ENCODE data around the gene PRADC1.

PRADC1 gene

GRCh38 chr2:73252238-73253027 is 19.4 kb upstream of the PRADC1 start:
- Histone ChIP-seq H3K4me1 (ENCODE audit: control insufficient read depth, insufficient read depth, low read length) (no peaks in the 10 kb centered on the region), H3K27me3 (ENCODE audit: control insufficient read depth, insufficient read depth, low read length) (no peaks in the 10 kb centered on the region), H3K9me3 (ENCODE audit: control insufficient read depth, insufficient read depth, low read length) (no peaks in the 10 kb centered on the region), H3K27ac (ENCODE audit: low read length) (no peak overlapping the region), H3K36me3 (ENCODE audit: control insufficient read depth, insufficient read depth, low read length) (peaks cover 43% of the 10 kb centered on the region), H3K4me3 (ENCODE audit: low read length) (no peak overlapping the region)
- no peak for DNase-seq (ENCODE audit: low read depth, low spot score)
- no CpG with 5 or more reads among the region's 17 CpGs for WGBS (ENCODE audit: insufficient coverage, insufficient read length)

- Histone ChIP-seq H3K36me3 (ENCODE audit: control insufficient read depth, insufficient read depth, low read length) (peaks cover 54% of the 10 kb centered on the region), H3K4me3 (ENCODE audit: low read length) (no peak overlapping the region), H3K9me3 (ENCODE audit: control insufficient read depth, insufficient read depth, low read length) (no peaks in the 10 kb centered on the region), H3K4me1 (ENCODE audit: control insufficient read depth, insufficient read depth, low read length) (no peaks in the 10 kb centered on the region), H3K27me3 (ENCODE audit: control insufficient read depth, insufficient read depth, low read length) (no peaks in the 10 kb centered on the region), H3K27ac (ENCODE audit: low read length) (no peak overlapping the region)
- no CpG with 5 or more reads among the region's 17 CpGs for WGBS (ENCODE audit: insufficient coverage, insufficient read length)
- no peak for DNase-seq (ENCODE audit: low read depth, low spot score)
Observed at GRCh38 chr2:73250872-73251846, 18.1 kb upstream of the PRADC1 start.

GRCh38 chr2:73249636-73250035 is 16.6 kb upstream of the PRADC1 start:
- no CpG with 5 or more reads among the region's 9 CpGs for WGBS (ENCODE audit: insufficient coverage, insufficient read length)
- H3K27me3 ChIP-seq (ENCODE audit: control insufficient read depth, insufficient read depth, low read length), result no peaks in the 10 kb centered on the region
- H3K36me3 ChIP-seq (ENCODE audit: control insufficient read depth, insufficient read depth, low read length), result peaks cover 67% of the 10 kb centered on the region

GRCh38 chr2:73246850-73247249 is 13.8 kb upstream of the PRADC1 start:
- H3K27ac ChIP-seq (ENCODE audit: low read length), result no peak overlapping the region
- no peak for DNase-seq (ENCODE audit: low read depth, low spot score)
- no CpG with 5 or more reads among the region's 3 CpGs for WGBS (ENCODE audit: insufficient coverage, insufficient read length)

More at GRCh38 chr2:73249636-73250035, 16.6 kb upstream of the PRADC1 start:
- Histone ChIP-seq H3K9me3 (ENCODE audit: control insufficient read depth, insufficient read depth, low read length) (no peaks in the 10 kb centered on the region), H3K4me3 (ENCODE audit: low read length) (no peak overlapping the region), H3K27ac (ENCODE audit: low read length) (no peak overlapping the region), H3K4me1 (ENCODE audit: control insufficient read depth, insufficient read depth, low read length) (no peaks in the 10 kb centered on the region)
- DNase-seq (ENCODE audit: low read depth, low spot score), result no peak

GRCh38 chr2:73244580-73244979 is 11.5 kb upstream of the PRADC1 start:
- no peaks in the 10 kb centered on the region for H3K27me3 ChIP-seq (ENCODE audit: control insufficient read depth, insufficient read depth, low read length)
- H3K36me3 ChIP-seq (ENCODE audit: control insufficient read depth, insufficient read depth, low read length), result peaks cover 52% of the 10 kb centered on the region
- no peaks in the 10 kb centered on the region for H3K9me3 ChIP-seq (ENCODE audit: control insufficient read depth, insufficient read depth, low read length)
- H3K4me3 ChIP-seq (ENCODE audit: low read length), result no peak overlapping the region
- no CpG with 5 or more reads among the region's 3 CpGs for WGBS (ENCODE audit: insufficient coverage, insufficient read length)
- no peaks in the 10 kb centered on the region for H3K4me1 ChIP-seq (ENCODE audit: control insufficient read depth, insufficient read depth, low read length)
- H3K27ac ChIP-seq (ENCODE audit: low read length), result no peak overlapping the region
- no peak for DNase-seq (ENCODE audit: low read depth, low spot score)

More at GRCh38 chr2:73246850-73247249, 13.8 kb upstream of the PRADC1 start:
- no peaks in the 10 kb centered on the region for H3K4me1 ChIP-seq (ENCODE audit: control insufficient read depth, insufficient read depth, low read length)
- H3K36me3 ChIP-seq (ENCODE audit: control insufficient read depth, insufficient read depth, low read length), result peaks cover 69% of the 10 kb centered on the region
- H3K9me3 ChIP-seq (ENCODE audit: control insufficient read depth, insufficient read depth, low read length), result no peaks in the 10 kb centered on the region
- H3K4me3 ChIP-seq (ENCODE audit: low read length), result no peak overlapping the region
- no peaks in the 10 kb centered on the region for H3K27me3 ChIP-seq (ENCODE audit: control insufficient read depth, insufficient read depth, low read length)

- no peak for DNase-seq (ENCODE audit: low read depth, low spot score)
Observed at GRCh38 chr2:73243884-73244570, 11.0 kb upstream of the PRADC1 start.

GRCh38 chr2:73239776-73240175 is 6.7 kb upstream of the PRADC1 start:
- WGBS (ENCODE audit: insufficient coverage, insufficient read length), result no CpG with 5 or more reads among the region's 3 CpGs
- Histone ChIP-seq H3K9me3 (ENCODE audit: control insufficient read depth, insufficient read depth, low read length) (no peaks in the 10 kb centered on the region), H3K36me3 (ENCODE audit: control insufficient read depth, insufficient read depth, low read length) (peaks cover 18% of the 10 kb centered on the region), H3K4me1 (ENCODE audit: control insufficient read depth, insufficient read depth, low read length) (no peaks in the 10 kb centered on the region; the same call in 1 of the 2 replicates), H3K27ac (ENCODE audit: low read length) (no peak overlapping the region), H3K4me3 (ENCODE audit: low read length) (no peak overlapping the region), H3K27me3 (ENCODE audit: control insufficient read depth, insufficient read depth, low read length) (no peaks in the 10 kb centered on the region)
- DNase-seq (ENCODE audit: low read depth, low spot score), result no peak

More at GRCh38 chr2:73243884-73244570, 11.0 kb upstream of the PRADC1 start:
- Histone ChIP-seq H3K36me3 (ENCODE audit: control insufficient read depth, insufficient read depth, low read length) (peaks cover 50% of the 10 kb centered on the region), H3K4me3 (ENCODE audit: low read length) (no peak overlapping the region), H3K4me1 (ENCODE audit: control insufficient read depth, insufficient read depth, low read length) (no peaks in the 10 kb centered on the region), H3K27me3 (ENCODE audit: control insufficient read depth, insufficient read depth, low read length) (no peaks in the 10 kb centered on the region), H3K9me3 (ENCODE audit: control insufficient read depth, insufficient read depth, low read length) (no peaks in the 10 kb centered on the region), H3K27ac (ENCODE audit: low read length) (no peak overlapping the region)
- no CpG with 5 or more reads among the region's 5 CpGs for WGBS (ENCODE audit: insufficient coverage, insufficient read length)

- no peaks in the 10 kb centered on the region for H3K9me3 ChIP-seq (ENCODE audit: control insufficient read depth, insufficient read depth, low read length)
- H3K36me3 ChIP-seq (ENCODE audit: control insufficient read depth, insufficient read depth, low read length), result peaks cover 10% of the 10 kb centered on the region
- no CpG with 5 or more reads among the region's 1 CpG for WGBS (ENCODE audit: insufficient coverage, insufficient read length)
- H3K27ac ChIP-seq (ENCODE audit: low read length), result no peak overlapping the region
- no peaks in the 10 kb centered on the region for H3K27me3 ChIP-seq (ENCODE audit: control insufficient read depth, insufficient read depth, low read length)
- no peak overlapping the region for H3K4me3 ChIP-seq (ENCODE audit: low read length)
- no peak for DNase-seq (ENCODE audit: low read depth, low spot score)
- no peaks in the 10 kb centered on the region; the same call in 1 of the 2 replicates for H3K4me1 ChIP-seq (ENCODE audit: control insufficient read depth, insufficient read depth, low read length)
Observed at GRCh38 chr2:73238976-73239375, 5.9 kb upstream of the PRADC1 start.

- H3K36me3 ChIP-seq (ENCODE audit: control insufficient read depth, insufficient read depth, low read length), result peaks cover 9% of the 10 kb centered on the region; the same call in 1 of the 2 replicates
- no peaks in the 10 kb centered on the region for H3K27me3 ChIP-seq (ENCODE audit: control insufficient read depth, insufficient read depth, low read length)
- H3K4me1 ChIP-seq (ENCODE audit: control insufficient read depth, insufficient read depth, low read length), result no peaks in the 10 kb centered on the region; the same call in 1 of the 2 replicates
- no CpG with 5 or more reads among the region's 3 CpGs for WGBS (ENCODE audit: insufficient coverage, insufficient read length)
- H3K9me3 ChIP-seq (ENCODE audit: control insufficient read depth, insufficient read depth, low read length), result no peaks in the 10 kb centered on the region
- no peak overlapping the region for H3K27ac ChIP-seq (ENCODE audit: low read length)
- DNase-seq (ENCODE audit: low read depth, low spot score), result no peak
- H3K4me3 ChIP-seq (ENCODE audit: low read length), result no peak overlapping the region
Observed at GRCh38 chr2:73238149-73238548, 5.1 kb upstream of the PRADC1 start.

GRCh38 chr2:73237168-73237567 is 4.1 kb upstream of the PRADC1 start:
- Histone ChIP-seq H3K4me3 (ENCODE audit: low read length) (no peak overlapping the region), H3K27me3 (ENCODE audit: control insufficient read depth, insufficient read depth, low read length) (no peaks in the 10 kb centered on the region), H3K27ac (ENCODE audit: low read length) (no peak overlapping the region), H3K36me3 (ENCODE audit: control insufficient read depth, insufficient read depth, low read length) (peaks cover 4% of the 10 kb centered on the region; the same call in 1 of the 2 replicates), H3K4me1 (ENCODE audit: control insufficient read depth, insufficient read depth, low read length) (peaks cover 2% of the 10 kb centered on the region; the same call in 1 of the 2 replicates), H3K9me3 (ENCODE audit: control insufficient read depth, insufficient read depth, low read length) (no peaks in the 10 kb centered on the region)
- DNase-seq (ENCODE audit: low read depth, low spot score), result no peak
- WGBS (ENCODE audit: insufficient coverage, insufficient read length), result no CpG with 5 or more reads among the region's 1 CpG
